Fibroblast of the aortic adventitia (primary cell): ENCODE data around the gene PTPRU. TPM values are rescaled to one million over a fixed set of nuclear protein-coding genes. Genes with fewer than 3 reads are reported as not detected.
A peak's percentile ranks its signal among the peaks of the same experiment; 100 is the strongest.

ENCODE experiments used
- DNase-seq: peaks from one replicate; pipeline ENCODE4 v3.0.0-alpha.2; 2010; ENCODE audit warnings: low read depth
- H3K4me3 ChIP-seq: 2 replicates; pipeline ENCODE4 v1.5.1; 2011; ENCODE audit warnings: low read depth, mild to moderate bottlenecking, control low read depth, low read length, moderate library complexity
- total RNA-seq: library from RNA; depleted of rRNA; stranded (reverse); fragments of >200 nt; gene quantifications from 2 replicates; pipeline ENCODE4 v1.2.3, GENCODE V29; 2012; ENCODE audit warnings: low replicate concordance
- TF ChIP-seq, protein P1 (sequence below): IDR thresholded peaks from 2 replicates; pipeline ENCODE4 v1.5.1; 2011; ENCODE audit warnings: mild to moderate bottlenecking, low read length, control low read depth, inconsistent platforms; ENCODE audit not compliant: insufficient read depth

Gene PTPRU
- total RNA-seq, 1 donor: 25.8 TPM

- TF ChIP-seq, protein P1, sequence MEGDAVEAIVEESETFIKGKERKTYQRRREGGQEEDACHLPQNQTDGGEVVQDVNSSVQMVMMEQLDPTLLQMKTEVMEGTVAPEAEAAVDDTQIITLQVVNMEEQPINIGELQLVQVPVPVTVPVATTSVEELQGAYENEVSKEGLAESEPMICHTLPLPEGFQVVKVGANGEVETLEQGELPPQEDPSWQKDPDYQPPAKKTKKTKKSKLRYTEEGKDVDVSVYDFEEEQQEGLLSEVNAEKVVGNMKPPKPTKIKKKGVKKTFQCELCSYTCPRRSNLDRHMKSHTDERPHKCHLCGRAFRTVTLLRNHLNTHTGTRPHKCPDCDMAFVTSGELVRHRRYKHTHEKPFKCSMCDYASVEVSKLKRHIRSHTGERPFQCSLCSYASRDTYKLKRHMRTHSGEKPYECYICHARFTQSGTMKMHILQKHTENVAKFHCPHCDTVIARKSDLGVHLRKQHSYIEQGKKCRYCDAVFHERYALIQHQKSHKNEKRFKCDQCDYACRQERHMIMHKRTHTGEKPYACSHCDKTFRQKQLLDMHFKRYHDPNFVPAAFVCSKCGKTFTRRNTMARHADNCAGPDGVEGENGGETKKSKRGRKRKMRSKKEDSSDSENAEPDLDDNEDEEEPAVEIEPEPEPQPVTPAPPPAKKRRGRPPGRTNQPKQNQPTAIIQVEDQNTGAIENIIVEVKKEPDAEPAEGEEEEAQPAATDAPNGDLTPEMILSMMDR: no peak
- DNase-seq: no peak
- no peak overlapping the region for H3K4me3 ChIP-seq
These were observed 27.1 kb upstream of the PTPRU start for GRCh38 chr1:29209173-29209572.

GRCh38 chr1:29210278-29211085 is 25.8 kb upstream of the PTPRU start:
- H3K4me3 ChIP-seq: no peak overlapping the region
- TF ChIP-seq, protein P1: no peak
- DNase-seq: no peak

DNA sequence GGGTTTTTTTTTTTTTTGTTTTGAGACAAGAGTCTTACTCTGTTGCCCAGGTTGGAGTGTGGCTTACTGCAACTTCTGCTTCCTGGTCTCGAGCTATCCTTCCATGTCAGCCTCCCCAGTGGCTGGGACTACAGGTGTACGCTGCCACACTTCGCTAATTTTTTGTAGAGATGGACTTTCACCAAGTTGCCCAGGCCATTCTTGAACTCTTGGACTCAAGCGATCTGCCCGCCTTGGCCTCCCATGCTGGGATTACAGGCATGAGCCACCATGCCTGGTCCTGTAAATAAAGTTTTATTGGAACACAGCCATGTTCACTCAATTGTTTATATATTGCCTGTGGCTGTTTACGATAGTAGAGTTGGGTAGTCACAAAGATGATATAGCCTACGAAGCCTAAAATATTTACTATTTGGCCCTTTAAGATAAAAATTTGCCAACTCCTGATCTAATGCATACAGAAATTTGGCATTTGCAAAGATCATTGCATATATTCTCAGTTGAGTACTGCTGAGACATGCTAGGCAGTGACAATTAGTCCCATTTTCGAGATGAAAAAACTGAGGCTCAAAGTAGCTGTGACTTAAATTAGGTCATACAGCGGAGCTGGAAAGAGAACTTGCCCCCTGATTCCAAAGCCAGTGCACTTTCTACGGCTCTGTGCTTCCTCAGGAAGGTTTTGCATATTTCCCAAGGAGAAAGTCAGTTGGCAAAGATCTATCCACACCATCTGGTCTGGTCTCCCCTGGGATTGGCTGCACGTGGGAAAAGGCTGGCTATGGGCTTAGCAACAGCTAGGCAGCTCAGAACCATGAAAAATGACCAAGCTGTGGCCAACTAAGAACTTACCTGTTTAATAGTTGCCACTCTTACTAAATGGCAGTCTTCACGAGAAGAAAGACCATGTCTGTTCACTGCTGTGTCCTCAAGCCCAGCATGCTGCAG is 25.0 kb upstream of the PTPRU start:
- no peak overlapping the region for H3K4me3 ChIP-seq
- TF ChIP-seq, protein P1: no peak
- DNase-seq: peak; percentile 46

DNA sequence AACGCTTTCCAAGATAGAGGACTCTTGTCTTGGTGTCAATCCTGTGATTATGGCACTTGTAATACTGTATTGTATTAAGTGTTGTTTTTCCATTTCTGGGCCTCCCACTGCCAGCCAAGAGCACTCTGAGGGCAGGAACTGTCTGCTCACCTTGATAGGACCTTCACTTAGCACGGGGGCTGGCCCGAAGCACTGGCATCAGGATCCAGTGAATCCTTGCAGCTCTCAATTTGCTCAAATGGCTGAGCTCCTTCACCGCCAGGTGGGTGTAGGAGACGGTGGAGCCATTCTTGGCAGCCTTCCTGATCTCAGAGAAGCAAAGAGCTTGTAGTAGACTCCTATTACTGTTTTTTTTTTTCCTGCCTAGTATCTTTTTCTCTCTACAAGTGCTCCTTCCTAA is 23.3 kb upstream of the PTPRU start:
- TF ChIP-seq, protein P1: no peak
- no peak overlapping the region for H3K4me3 ChIP-seq
- DNase-seq: no peak

DNA sequence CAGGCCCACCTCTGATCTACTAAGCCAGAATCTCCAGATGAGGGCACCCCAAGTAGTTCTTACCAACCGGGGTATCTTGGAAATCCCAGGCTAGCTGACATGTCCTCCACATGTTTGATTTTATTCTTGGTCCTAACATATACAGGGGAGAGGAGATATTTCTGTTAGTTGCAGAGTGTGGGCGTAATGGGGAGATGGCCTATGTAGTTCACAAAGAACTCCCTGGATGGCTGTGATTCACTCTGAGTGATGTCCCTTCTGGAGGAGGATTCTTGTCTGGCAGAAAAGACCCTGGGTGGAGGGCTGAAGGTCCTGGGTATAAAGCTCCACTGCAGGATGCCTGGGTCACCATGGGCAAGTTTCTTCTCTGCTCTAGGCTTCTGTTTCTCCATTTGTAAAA is 18.7 kb upstream of the PTPRU start:
- no peak for DNase-seq
- TF ChIP-seq, protein P1: no peak
- H3K4me3 ChIP-seq: no peak overlapping the region

GRCh38 chr1:29218223-29218622 is 18.1 kb upstream of the PTPRU start:
- DNase-seq: peak; percentile 53
- H3K4me3 ChIP-seq: no peak overlapping the region
- TF ChIP-seq, protein P1: no peak
